ENCODE data around the gene TMEM161A. TPM values are rescaled to one million over a fixed set of nuclear protein-coding genes. Genes with fewer than 3 reads are reported as not detected.
"Not testable (repeated sequence)": the region's sequence is repeated elsewhere in the genome, so short reads cannot be mapped to it uniquely, and the experiment has no call there.

The TMEM161A gene
- total and polyA plus RNA-seq, 8 donors, result 10.5 to 35.6 (median 12.2) TPM

GRCh38 chr19:19111136-19111835 is 27.0 kb downstream of the TMEM161A start:
- Histone ChIP-seq H3K4me3 (no peak overlapping the region), H3K9me3 (no peaks in the 10 kb centered on the region), H3K27ac (no peak overlapping the region), H3K36me3 (no peaks in the 10 kb centered on the region), H3K4me1 (no peaks in the 10 kb centered on the region), H3K27me3 (no peaks in the 10 kb centered on the region)
- no peak for TF ChIP-seq CTCF (IDR thresholded peaks at IDR 0.05)
- intact Hi-C loops (cut with DNase I), result no loop called here
- no peak for DNase-seq
- ATAC-seq, result no peak
- WGBS, 2 donors, result 84 to 88% methylated on average over 15 of the region's 15 CpGs
- FAIRE-seq, result no peak

GRCh38 chr19:19110410-19111135 is 27.7 kb downstream of the TMEM161A start:
- no peak overlapping the region for H3K4me3 ChIP-seq
- ATAC-seq (no peak), FAIRE-seq (no peak), DNase-seq (no peak)
- H3K36me3 ChIP-seq, result no peaks in the 10 kb centered on the region
- intact Hi-C loops (cut with DNase I), result no loop called here
- no peaks in the 10 kb centered on the region for H3K4me1 ChIP-seq
- H3K27me3 ChIP-seq, result no peaks in the 10 kb centered on the region
- TF ChIP-seq CTCF (IDR thresholded peaks at IDR 0.05), result no peak
- no peak overlapping the region for H3K27ac ChIP-seq
- H3K9me3 ChIP-seq, result no peaks in the 10 kb centered on the region
- 65 to 67% methylated on average over 66 of the region's 66 CpGs for WGBS, 2 donors

GRCh38 chr19:19109601-19110000 is 28.7 kb downstream of the TMEM161A start:
- DNase-seq (no peak), FAIRE-seq (no peak), ATAC-seq (no peak)
- no peaks in the 10 kb centered on the region for H3K9me3 ChIP-seq
- WGBS, 2 donors, result 82 to 90% methylated on average over 9 of the region's 9 CpGs
- H3K4me1 ChIP-seq, result no peaks in the 10 kb centered on the region
- H3K36me3 ChIP-seq, result no peaks in the 10 kb centered on the region
- no peak overlapping the region for H3K4me3 ChIP-seq
- no peak for TF ChIP-seq CTCF (IDR thresholded peaks at IDR 0.05)
- intact Hi-C loops (cut with DNase I), result no loop called here
- H3K27me3 ChIP-seq, result no peaks in the 10 kb centered on the region
- no peak overlapping the region for H3K27ac ChIP-seq

GRCh38 chr19:19107654-19108053 is 30.6 kb downstream of the TMEM161A start:
- H3K36me3 ChIP-seq, result no peaks in the 10 kb centered on the region
- TF ChIP-seq CTCF (IDR thresholded peaks at IDR 0.05), result no peak
- no peak for ATAC-seq
- no peak overlapping the region for H3K27ac ChIP-seq
- H3K4me1 ChIP-seq, result no peaks in the 10 kb centered on the region
- FAIRE-seq, result no peak
- 89 to 93% methylated on average over 11 of the region's 11 CpGs for WGBS, 2 donors
- H3K9me3 ChIP-seq, result no peaks in the 10 kb centered on the region
- no peak for DNase-seq
- H3K4me3 ChIP-seq, result no peak overlapping the region
- intact Hi-C loops (cut with DNase I), result no loop called here
- H3K27me3 ChIP-seq, result no peaks in the 10 kb centered on the region

GRCh38 chr19:19106938-19107337 is 31.3 kb downstream of the TMEM161A start:
- H3K27ac ChIP-seq; ATAC-seq; DNase-seq; FAIRE-seq; H3K4me3 ChIP-seq; intact Hi-C loops (cut with DNase I); H3K9me3 ChIP-seq; H3K27me3 ChIP-seq; H3K36me3 ChIP-seq; H3K4me1 ChIP-seq: not testable (repeated sequence)
- 96 to 98% methylated on average over 7 of the region's 7 CpGs for WGBS, 2 donors
